Skin of body (tissue), 2 donors: Measurements from ENCODE around the gene FUNDC2. TPM values are rescaled to one million over a fixed set of nuclear protein-coding genes. Genes with fewer than 3 reads are reported as not detected.

Source experiments
- DNase-seq: peaks from one replicate; lab custom pipeline; 2025; lab: John Stamatoyannopoulos, UW
- total RNA-seq: library from RNA; depleted of rRNA; stranded (reverse); fragments of >200 nt; gene quantifications from one replicate; pipeline ENCODE4 v1.2.3, GENCODE V29; 2014

The FUNDC2 gene
- total RNA-seq, 1 donor from 2014 or later: 32.3 TPM

DNA sequence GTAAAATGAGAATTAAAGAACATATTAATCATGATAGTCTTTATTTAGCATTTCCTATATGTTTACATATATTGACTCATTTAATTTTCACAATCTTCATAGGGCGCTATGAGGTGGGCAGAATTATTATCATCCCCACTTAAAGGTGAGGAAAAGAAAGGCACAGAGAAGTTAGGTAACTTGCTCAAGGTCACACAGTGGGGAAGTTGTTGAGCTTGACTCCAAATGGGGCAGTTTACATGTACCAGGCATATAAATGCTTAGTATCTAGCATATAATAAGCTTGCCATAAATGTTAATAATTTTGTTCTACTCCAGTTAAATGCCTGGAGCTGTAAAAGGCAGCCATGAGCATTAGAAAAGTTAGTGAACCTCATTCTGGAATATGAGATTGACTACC is 42.8 kb downstream of the FUNDC2 start:
- DNase-seq: no peak

DNA sequence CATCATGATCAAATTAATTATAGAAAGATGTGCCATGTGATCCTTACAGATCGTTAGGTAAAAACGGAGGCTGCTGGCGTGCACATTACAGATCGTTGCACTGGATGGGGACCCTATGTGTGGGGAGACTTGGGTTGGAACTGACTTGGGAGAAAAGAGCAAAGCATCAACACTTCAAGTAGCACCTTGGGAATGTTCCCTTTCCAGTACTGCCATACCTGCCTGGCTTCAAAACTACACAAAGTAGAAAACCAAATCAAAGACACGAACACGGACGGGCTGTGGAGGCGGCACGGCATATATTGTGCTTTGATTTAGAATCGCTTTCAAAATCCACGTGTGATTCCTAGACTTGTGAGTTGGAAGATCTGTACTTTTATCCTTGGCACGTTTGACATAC is 43.4 kb downstream of the FUNDC2 start:
- DNase-seq: no peak

GRCh38 chrX:155070663-155070974 is 44.0 kb downstream of the FUNDC2 start:
- DNase-seq: no peak

GRCh38 chrX:155070975-155071693 is 44.5 kb downstream of the FUNDC2 start, which contains the start of the genes BRCC3, CMC4 and MTCP1:
BRCC3 (plus strand) TSS chrX:155071508; CDS start chrX:155071528, 20 bp downstream.
CMC4 (minus strand) TSS chrX:155071136; CDS start chrX:155064023, 7,113 bp downstream.
MTCP1 (minus strand) TSS chrX:155071136; CDS start chrX:155066010, 5,126 bp downstream.
- peak; percentile 61 for DNase-seq

- DNase-seq: no peak
Measured at GRCh38 chrX:155071694-155072280, 45.1 kb downstream of the FUNDC2 start.

GRCh38 chrX:155086202-155086840 is 59.7 kb downstream of the FUNDC2 start:
- DNase-seq: no peak

GRCh38 chrX:155086961-155087735 is 60.5 kb downstream of the FUNDC2 start:
- no peak for DNase-seq

- DNase-seq: peak; percentile 1
Measured at GRCh38 chrX:155094468-155095061, 67.9 kb downstream of the FUNDC2 start.

- DNase-seq: no peak
Measured at GRCh38 chrX:155105919-155106318, 79.3 kb downstream of the FUNDC2 start.

GRCh38 chrX:155108427-155108826 is 81.8 kb downstream of the FUNDC2 start:
- DNase-seq: no peak

Other genes with a start within 250 kb of the FUNDC2 start
- gene MPP1, start 221.4 kb upstream of the FUNDC2 start, total RNA-seq: 34.6 TPM
- gene SMIM9, start 192.2 kb upstream of the FUNDC2 start, total RNA-seq: not detected
- gene F8A1, start 140.5 kb upstream of the FUNDC2 start, total RNA-seq: 1.4 TPM
- gene F8, start 4.1 kb upstream of the FUNDC2 start, total RNA-seq: 3.1 TPM
- gene CMC4, start 44.3 kb downstream of the FUNDC2 start, total RNA-seq: 6.1 TPM
- gene MTCP1, start 44.3 kb downstream of the FUNDC2 start, total RNA-seq: 15.7 TPM
- gene BRCC3, start 44.7 kb downstream of the FUNDC2 start, total RNA-seq: 12.1 TPM
- gene VBP1, start 189.6 kb downstream of the FUNDC2 start, total RNA-seq: 46.5 TPM
- gene RAB39B, start 237.6 kb downstream of the FUNDC2 start, total RNA-seq: 0.30 TPM